Measurements from ENCODE around the gene ENOX1.

The ENOX1 gene

GRCh38 chr13:43494206-43494605 is 292.6 kb downstream of the ENOX1 start:
- H3K4me3 ChIP-seq (ENCODE audit: low read depth, low read length) = no peak overlapping the region
- DNase-seq (ENCODE audit: low read depth) = no peak
- TF ChIP-seq CTCF (IDR thresholded peaks at IDR 0.05; ENCODE audit: control insufficient read depth, extremely low read depth, insufficient read depth) = no peak

GRCh38 chr13:43493496-43494000 is 293.2 kb downstream of the ENOX1 start:
- no peak for TF ChIP-seq CTCF (IDR thresholded peaks at IDR 0.05; ENCODE audit: control insufficient read depth, extremely low read depth, insufficient read depth)
- no peak overlapping the region for H3K4me3 ChIP-seq (ENCODE audit: low read depth, low read length)
- no peak for DNase-seq (ENCODE audit: low read depth)

DNA sequence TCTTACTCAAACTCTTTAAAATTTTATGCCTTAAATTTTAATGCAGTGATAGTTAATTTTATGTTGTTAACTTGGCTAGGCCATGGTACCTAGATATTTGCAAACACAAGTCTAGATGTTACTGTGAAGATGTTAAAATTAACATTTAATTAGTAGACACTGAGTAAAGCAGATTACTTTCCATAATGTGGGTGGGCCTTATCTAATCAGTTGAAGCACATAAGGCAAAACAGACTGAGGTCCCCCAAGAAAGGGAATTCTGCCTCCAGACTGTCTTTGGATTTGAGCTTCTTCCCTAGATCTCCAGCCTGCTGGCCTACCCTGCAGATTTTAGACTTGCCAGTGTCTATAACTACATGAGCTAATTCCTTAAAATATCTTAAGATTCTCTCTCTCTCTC is 294.0 kb downstream of the ENOX1 start:
- no peak for DNase-seq (ENCODE audit: low read depth)
- TF ChIP-seq CTCF (IDR thresholded peaks at IDR 0.05; ENCODE audit: control insufficient read depth, extremely low read depth, insufficient read depth) = no peak
- no peak overlapping the region for H3K4me3 ChIP-seq (ENCODE audit: low read depth, low read length)

DNA sequence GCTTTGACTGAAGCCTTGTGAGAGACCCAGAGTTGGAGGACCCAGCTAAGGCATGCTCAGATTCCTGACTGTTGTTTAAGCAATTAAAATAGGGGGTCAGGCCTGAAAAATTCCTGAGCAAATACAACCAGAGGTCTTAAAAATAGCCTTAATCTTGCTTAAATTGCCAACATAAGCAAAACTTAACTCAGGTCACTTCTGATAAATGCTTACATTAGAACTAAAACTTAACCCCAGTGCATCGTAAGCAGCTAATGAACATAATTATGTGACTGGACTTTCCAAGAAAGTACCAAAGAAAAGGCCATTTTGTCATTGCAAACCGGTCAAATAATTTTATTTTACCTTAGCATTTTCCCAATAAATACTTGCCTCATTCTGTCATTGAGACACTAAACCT is 294.5 kb downstream of the ENOX1 start:
- no peak for DNase-seq (ENCODE audit: low read depth)
- TF ChIP-seq CTCF (IDR thresholded peaks at IDR 0.05; ENCODE audit: control insufficient read depth, extremely low read depth, insufficient read depth) = no peak
- H3K4me3 ChIP-seq (ENCODE audit: low read depth, low read length) = no peak overlapping the region

DNA sequence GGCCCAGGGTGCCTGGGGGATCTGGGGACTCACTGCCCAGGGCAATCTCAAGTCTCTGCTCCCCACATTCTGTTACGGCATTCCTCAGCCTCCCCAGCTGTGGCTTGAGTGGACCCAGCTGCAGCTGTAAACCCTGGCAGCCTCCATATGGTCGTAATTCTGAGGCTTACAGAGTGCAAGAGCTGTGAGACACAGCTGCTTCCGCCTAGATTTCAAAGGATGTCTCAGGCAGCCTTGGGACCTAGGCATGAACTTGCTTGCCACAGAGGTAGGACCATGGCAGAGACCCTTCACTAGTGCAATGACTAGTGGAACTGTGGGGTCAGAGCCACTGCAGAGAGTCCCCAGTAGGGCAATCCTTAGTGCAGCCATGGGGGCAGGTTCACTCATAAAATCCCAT is 297.5 kb downstream of the ENOX1 start:
- H3K4me3 ChIP-seq (ENCODE audit: low read depth, low read length) = no peak overlapping the region
- no peak for DNase-seq (ENCODE audit: low read depth)
- no peak for TF ChIP-seq CTCF (IDR thresholded peaks at IDR 0.05; ENCODE audit: control insufficient read depth, extremely low read depth, insufficient read depth)

DNA sequence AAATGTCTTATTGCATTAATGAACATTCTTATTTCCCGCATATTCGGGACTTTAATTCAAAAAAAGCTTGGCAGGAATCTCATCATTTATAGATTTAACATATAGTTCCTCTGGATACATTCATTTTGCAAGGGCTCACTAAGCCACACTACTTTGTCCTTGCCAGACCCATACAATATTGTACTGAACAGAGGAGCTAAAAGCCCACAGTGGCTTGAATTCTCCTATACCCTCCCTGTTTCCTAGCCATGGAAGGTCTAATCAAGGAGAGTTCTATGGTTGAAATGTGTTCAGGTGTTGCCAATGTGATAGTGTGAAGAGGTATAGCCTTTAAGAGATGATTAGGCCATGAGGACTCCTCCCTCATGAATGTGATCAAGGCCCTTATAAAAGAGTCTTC is 298.9 kb downstream of the ENOX1 start:
- DNase-seq (ENCODE audit: low read depth) = no peak
- no peak overlapping the region for H3K4me3 ChIP-seq (ENCODE audit: low read depth, low read length)
- TF ChIP-seq CTCF (IDR thresholded peaks at IDR 0.05; ENCODE audit: control insufficient read depth, extremely low read depth, insufficient read depth) = no peak

- DNase-seq (ENCODE audit: low read depth) = no peak
- no peak overlapping the region for H3K4me3 ChIP-seq (ENCODE audit: low read depth, low read length)
- no peak for TF ChIP-seq CTCF (IDR thresholded peaks at IDR 0.05; ENCODE audit: control insufficient read depth, extremely low read depth, insufficient read depth)
These were observed 299.3 kb downstream of the ENOX1 start for GRCh38 chr13:43487461-43487860.
